A204.1 (cell line): ENCODE data around the gene ZNF366.

Source experiments
- FAIRE-seq: peaks from 2 replicates; lab custom pipeline; 2012; peaks lifted over from hg19 to GRCh38; lab: Jason Lieb, UNC

Gene ZNF366

DNA sequence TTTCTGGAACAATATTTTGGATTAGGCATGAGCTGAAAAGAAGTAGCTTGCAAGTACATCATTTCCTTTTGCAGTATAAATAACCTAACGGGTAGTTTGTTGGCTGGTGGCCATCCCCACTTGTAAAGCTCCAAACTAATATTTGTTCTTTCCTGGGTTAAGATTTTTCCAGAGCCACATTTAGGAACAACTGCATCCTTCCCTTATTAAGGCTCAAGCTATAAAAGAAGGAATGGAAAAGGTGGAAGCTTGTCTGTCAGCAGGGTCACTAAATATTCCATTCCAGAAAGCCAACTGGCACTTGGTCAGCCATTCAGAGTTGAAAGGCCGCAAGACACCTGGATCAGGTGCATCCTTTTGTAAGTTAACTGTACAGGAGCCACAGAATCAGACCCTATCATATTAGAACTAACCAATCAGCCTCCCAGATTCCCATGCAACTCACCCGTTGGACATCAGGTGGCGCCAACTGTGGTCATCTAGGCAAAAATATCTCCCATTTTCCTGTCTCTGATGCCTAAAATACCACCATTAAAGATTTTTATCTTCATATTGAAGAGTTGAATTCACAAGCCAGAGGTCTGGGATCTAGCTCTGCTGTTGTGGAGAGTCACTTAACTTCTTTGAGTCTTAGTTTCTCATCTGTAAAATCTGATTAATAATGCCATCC lies 104.1 kb downstream of the ZNF366 start:
- FAIRE-seq: no peak

- FAIRE-seq: no peak
Observed at GRCh38 chr5:72402381-72402890, 104.8 kb downstream of the ZNF366 start.

DNA sequence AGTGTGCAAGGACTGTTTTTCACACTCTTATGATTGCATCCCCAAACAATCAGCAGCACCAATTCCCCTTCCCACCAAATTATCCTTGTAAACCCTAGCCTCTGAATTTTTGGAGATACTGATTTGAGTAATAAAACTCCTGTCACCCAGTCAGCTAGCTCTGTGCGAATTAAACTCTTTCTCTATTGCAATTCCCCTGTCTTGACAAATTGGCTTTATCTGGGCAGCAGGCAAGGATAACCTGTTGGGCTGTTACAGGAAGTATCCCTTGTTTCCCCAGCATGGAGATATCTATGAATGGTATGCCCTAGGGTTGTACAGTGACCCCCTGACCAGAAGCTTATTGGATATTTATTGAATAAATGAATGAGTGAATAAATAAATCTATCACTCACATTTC lies 106.3 kb downstream of the ZNF366 start:
- no peak for FAIRE-seq

DNA sequence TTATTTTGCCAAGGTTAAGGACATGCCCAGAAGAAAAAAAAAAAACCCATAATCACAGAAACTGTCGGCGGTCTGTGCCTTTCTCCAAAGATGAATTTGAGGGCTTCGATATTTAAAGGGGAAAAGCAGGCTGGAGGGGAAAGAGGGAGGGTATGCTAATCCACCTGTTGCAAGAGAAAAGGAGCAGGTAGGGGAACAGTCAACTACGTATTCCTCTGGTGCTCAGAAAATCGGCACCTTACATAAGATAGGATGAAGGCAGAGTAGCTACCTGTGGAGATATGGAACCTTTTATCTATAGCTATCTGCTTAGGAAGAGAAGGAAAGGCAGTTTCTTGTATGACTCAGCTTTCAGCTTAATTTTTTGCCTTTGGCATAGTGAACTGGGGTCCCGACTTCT lies 109.4 kb downstream of the ZNF366 start:
- FAIRE-seq: no peak

DNA sequence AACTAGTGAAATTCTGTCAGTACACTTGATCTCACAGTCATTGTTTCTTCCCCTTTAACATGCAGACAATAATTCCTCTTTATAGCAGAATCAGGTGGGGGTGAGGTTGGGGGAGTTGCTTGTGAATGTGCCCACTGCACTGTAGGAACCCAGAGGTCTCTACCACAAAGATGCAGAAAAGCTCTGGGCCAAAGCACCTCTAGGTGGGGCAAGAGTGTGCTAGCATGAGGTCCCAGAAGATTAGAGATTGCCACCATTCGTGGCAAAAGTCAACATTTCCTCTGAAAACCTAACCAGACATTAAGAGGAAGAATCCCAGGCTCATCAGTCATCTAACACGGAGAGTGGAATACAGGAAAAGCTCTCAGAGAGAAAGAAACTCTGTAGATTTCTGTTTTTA lies 112.5 kb downstream of the ZNF366 start:
- no peak for FAIRE-seq

DNA sequence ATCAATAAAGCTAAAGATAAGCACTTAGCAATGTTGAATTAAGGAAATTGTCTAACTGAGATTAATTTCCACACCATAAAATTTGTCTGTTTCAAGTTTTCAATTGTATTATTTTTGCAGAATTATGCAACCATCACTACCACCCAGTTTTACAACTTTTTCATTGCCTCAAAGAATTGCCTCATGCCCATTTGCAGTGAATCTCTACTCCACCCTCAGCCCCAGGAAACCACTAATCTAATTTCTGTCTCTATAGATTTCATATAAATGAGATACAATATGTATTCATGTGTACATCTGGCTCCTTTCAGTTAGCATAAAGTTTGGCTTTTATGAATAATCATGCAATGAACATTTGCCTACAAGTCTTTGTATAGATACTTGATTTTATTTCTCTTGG lies 114.2 kb downstream of the ZNF366 start:
- no peak for FAIRE-seq
